ENCODE results near the gene SOX12.

The SOX12 gene

GRCh38 chr20:301886-302848, 23.2 kb upstream of the SOX12 start:
- TF ChIP-seq, protein P1, sequence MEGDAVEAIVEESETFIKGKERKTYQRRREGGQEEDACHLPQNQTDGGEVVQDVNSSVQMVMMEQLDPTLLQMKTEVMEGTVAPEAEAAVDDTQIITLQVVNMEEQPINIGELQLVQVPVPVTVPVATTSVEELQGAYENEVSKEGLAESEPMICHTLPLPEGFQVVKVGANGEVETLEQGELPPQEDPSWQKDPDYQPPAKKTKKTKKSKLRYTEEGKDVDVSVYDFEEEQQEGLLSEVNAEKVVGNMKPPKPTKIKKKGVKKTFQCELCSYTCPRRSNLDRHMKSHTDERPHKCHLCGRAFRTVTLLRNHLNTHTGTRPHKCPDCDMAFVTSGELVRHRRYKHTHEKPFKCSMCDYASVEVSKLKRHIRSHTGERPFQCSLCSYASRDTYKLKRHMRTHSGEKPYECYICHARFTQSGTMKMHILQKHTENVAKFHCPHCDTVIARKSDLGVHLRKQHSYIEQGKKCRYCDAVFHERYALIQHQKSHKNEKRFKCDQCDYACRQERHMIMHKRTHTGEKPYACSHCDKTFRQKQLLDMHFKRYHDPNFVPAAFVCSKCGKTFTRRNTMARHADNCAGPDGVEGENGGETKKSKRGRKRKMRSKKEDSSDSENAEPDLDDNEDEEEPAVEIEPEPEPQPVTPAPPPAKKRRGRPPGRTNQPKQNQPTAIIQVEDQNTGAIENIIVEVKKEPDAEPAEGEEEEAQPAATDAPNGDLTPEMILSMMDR (IDR thresholded peaks at IDR 0.05), result no peak
- Histone ChIP-seq H3K27ac (no peak overlapping the region), H3K4me3 (no peak overlapping the region)
- DNase-seq (ENCODE audit: low spot score), result no peak

GRCh38 chr20:305745-306144, 19.6 kb upstream of the SOX12 start:
- no peak for DNase-seq (ENCODE audit: low spot score)
- TF ChIP-seq, protein P1 (IDR thresholded peaks at IDR 0.05), result no peak
- no peak overlapping the region for H3K4me3 ChIP-seq
- H3K27ac ChIP-seq, result no peak overlapping the region

DNA sequence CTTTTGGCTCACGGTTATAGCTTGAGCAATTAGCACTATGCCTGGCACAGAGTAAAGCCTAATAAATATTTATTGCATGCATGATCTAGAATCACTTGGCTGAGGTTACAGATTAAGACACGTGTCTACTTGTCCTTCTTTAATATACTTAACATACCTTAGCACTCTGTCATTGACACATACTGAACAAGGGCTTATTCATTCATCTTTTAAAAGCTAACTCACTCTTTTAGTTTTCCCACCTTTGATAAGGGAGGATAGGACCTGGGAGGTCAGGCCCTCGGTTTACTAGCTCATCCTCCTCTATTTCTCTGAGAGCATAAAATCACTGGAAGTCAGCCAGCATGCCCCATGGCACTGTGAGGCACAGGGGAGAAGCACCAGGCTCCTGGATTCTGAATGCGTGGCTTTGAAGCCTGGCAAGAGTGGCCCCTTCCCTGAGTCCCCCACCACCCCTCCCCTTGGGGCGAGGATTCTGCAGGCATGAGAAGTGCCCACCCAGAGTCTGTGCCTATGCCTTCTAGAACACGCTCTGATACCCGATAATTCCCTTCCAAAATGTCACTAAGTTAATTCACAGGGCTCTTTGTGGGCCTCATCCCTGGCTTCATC, 16.8 kb upstream of the SOX12 start:
- TF ChIP-seq, protein P1 (IDR thresholded peaks at IDR 0.05), result no peak
- DNase-seq (ENCODE audit: low spot score), result no peak
- Histone ChIP-seq H3K27ac (peak overlapping the region in 1 of 2 donors; percentile 90), H3K4me3 (no peak overlapping the region)

GRCh38 chr20:309306-309840, 16.0 kb upstream of the SOX12 start:
- peak overlapping the region; percentile 60 to 90 for H3K27ac ChIP-seq
- TF ChIP-seq, protein P1 (IDR thresholded peaks at IDR 0.05), result no peak
- H3K4me3 ChIP-seq, result peak overlapping the region; percentile 76
- DNase-seq (ENCODE audit: low spot score), result no peak

- Histone ChIP-seq H3K27ac (peak overlapping the region; percentile 60 to 90), H3K4me3 (peak overlapping the region; percentile 76)
- TF ChIP-seq, protein P1 (IDR thresholded peaks at IDR 0.05), result no peak
- peak; percentile 99 for DNase-seq (ENCODE audit: low spot score)
Observed at GRCh38 chr20:309841-310644, 15.3 kb upstream of the SOX12 start.

GRCh38 chr20:310645-311044, 14.7 kb upstream of the SOX12 start:
- DNase-seq (ENCODE audit: low spot score), result no peak
- TF ChIP-seq, protein P1 (IDR thresholded peaks at IDR 0.05), result no peak
- Histone ChIP-seq H3K4me3 (peak overlapping the region; percentile 76), H3K27ac (peak overlapping the region; percentile 60 to 66)
